ENCODE measurements around the gene FGF10. TPM values are rescaled to one million over a fixed set of nuclear protein-coding genes. Genes with fewer than 3 reads are reported as not detected.

The FGF10 gene
- 10 to 100 TPM in 1 of 3 donors, 1 to 10 TPM in 2; 7.5 to 11.3 (median 9.0) TPM for polyA plus RNA-seq (ENCODE audit: insufficient read length in 3 of 3)

DNA sequence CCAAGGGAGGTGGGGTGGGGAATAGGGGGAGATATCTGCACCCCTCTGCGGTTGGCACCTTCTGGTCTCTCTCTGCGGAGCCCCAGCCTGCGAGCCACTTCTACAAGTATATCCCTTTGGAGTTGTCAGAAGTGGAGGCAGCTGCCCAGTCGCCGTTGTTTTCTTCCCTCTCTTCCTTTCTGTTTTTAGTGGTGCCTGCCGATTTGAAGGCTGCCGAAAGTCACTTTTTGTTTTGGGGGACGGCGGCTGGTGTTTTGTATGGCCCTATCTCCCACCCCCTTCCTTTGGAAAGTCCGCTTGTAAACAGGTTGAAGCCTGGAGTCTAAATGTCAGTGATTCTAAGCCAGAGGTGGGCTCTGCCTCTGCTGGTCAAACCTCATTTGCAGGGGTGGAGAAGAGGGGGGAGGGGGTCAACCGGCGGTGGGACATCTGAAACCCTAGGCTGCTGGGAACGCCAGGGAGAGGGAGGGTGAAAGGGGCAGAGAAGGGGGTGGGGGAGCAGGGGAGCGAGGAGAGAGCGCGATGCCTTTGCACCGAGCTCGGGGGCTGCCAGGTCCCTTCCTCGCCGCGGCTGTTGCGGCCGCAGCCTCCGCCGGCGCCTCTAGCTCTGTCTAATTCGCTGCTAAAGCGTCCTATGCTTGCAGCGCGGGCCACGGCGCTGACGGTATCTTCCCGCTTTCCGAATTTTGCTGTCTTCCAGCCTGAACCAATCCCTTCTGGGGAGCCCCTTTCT is at the start of gene FGF10:
FGF10 (minus strand) TSS at position 331 of the 733 bp plus-strand sequence. CDS start 738 bp downstream, outside the sequence.
- DNase-seq (ENCODE audit: low read depth in 3 of 3, low spot score in 2 of 3), result no peak

DNA sequence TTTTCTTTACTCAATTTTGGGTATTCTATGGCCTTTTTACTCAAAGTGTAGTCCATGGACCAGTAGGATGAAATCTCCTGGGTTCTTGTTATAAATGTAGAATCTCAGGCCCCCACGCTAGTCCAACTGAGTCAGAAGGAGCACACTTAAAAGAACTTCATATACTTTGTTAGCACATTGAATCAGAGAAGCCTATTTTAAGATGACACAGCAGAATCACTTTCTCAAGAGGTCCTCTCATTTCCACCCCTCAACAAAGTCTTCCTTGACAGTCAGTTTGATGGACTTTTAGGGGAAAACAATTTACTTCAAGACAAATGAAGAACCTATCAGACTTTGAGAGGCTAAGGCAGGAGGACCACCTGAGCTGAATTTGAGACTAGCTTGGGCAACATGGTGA is 37.7 kb upstream of the FGF10 start:
- DNase-seq (ENCODE audit: low read depth in 3 of 3, low spot score in 2 of 3), result no peak

DNA sequence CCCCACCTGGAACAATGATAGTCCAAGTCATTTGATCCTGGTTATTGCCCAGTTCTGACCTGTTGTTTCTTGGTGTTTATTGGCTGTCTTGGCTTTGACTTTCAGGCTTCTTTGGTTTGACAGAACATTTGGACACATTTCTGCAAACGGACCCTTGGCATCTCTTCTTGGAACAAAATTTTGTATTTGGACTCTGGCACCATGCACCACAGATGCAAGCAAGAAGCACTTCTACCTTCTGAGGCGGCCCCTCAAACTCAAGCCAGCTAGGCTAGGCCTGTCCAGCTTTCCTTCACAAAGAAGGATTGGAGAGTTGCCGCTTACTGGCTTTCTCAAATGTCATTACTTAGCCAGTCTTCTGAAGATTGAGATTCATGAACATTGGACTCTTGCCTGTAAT is 23.1 kb upstream of the FGF10 start:
- no peak for DNase-seq (ENCODE audit: low read depth in 3 of 3, low spot score in 2 of 3)

DNA sequence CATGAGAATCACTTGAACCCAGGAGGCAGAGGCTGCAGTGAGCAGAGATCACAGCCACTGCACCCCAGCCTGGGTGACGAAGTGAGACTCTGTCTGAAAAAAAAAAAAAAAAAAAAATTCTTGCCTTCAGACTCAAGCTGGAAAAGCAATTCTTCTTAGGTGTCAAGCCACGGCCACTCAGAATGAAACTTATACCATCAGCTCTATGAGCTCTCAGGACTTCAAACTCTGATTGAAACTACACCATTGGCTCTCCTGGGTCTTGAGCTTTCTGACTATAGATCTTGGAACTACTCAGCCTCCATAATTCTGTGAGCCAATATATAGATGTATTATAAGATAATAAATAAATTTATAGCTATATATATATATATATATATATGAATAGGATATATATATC is 12.9 kb upstream of the FGF10 start:
- DNase-seq (ENCODE audit: low read depth in 3 of 3, low spot score in 2 of 3), result no peak

DNA sequence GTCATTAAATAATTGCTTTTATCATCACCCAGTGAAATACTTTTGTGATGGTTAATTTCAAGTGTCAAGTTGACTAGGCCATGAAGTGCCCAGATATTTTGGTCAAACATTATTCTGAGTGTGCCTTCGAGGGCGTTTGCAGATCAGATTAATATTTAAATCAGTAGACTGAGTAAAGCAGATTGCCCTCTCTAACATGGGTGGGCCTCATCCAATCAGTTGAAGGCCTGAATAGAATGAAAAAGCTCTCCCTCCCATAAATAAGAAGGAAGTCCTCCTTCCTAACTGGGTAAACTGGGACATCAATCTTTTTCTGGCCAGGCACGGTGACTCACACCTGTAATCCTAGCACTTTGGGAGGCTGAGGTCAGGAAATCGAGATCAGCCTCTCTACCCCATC is 12.4 kb upstream of the FGF10 start:
- no peak for DNase-seq (ENCODE audit: low read depth in 3 of 3, low spot score in 2 of 3)

DNA sequence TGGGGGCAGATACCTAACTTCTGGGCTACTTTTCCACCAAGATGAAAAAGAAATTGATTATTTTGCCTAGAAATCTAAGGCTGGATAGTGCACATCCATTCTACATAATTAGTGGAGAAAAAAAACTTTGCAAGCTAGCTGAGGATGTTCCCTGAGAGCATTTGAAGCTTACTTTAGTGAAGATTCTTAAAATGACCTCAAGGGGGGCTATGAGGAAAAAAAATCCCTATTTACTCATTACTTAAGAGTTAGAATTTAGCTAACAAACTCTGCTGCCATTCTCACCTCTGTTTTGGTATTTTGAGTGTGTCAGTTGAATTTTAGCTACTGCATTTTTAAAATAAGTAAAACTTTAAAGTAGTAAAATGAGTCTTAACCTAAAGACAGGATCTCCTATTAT is 9.2 kb upstream of the FGF10 start:
- DNase-seq (ENCODE audit: low read depth in 3 of 3, low spot score in 2 of 3), result no peak

DNA sequence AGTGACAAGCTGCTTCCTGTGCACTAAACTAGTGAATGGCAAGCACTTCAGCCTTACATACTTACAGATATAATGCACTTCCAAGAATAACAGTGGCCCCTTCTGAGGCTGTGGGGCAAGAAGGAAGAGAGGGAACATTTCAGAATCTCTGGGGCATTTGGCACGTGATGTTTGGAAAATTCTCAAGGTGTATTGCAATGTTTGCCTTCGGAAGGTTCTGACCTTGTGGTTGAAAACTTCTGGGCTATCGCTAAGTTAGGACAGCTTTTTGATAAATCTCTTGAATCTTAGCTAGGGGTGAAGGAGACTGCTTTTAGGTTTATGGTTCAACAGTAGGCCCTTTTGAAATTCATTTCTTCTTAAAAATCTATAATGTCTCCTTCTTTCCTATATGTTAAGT is 7.1 kb upstream of the FGF10 start:
- no peak for DNase-seq (ENCODE audit: low read depth in 3 of 3, low spot score in 2 of 3)

DNA sequence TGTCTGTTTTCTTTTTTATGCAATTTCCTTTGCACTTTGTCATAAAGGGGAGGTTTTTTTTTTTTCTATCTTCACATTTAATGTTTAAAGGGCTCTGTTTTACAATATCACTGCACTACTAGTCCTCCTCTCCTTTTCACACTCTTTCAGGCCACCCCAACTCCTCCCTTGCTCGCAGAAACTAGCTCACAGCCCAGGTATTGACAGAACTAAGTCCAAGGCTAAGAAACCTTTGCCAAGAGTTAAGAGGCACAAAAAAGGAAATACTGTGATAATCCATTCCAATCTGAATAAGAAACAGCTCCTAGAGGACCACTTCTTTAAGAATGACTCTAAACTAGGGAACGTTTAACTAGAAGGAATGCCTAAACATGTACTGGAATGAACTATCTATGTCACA is 1.1 kb upstream of the FGF10 start:
- no peak for DNase-seq (ENCODE audit: low read depth in 3 of 3, low spot score in 2 of 3)

DNA sequence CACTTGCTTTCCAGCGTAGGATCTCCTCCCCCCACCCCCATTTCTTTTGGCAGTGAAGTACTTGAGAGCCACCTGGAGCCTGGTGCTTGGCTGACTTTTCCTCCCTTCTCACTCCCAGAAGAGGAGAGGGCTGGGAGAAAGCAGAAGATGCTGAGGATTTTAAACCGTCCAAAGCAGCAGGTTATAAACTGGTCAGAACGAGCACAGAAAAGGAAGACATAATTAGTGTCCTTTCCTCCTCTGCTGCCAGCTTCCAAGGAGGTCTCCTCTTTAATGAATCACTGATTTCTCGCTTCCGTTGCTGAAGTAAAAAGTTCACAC is 563 bp upstream of the FGF10 start:
- no peak for DNase-seq (ENCODE audit: low read depth in 3 of 3, low spot score in 2 of 3)

DNA sequence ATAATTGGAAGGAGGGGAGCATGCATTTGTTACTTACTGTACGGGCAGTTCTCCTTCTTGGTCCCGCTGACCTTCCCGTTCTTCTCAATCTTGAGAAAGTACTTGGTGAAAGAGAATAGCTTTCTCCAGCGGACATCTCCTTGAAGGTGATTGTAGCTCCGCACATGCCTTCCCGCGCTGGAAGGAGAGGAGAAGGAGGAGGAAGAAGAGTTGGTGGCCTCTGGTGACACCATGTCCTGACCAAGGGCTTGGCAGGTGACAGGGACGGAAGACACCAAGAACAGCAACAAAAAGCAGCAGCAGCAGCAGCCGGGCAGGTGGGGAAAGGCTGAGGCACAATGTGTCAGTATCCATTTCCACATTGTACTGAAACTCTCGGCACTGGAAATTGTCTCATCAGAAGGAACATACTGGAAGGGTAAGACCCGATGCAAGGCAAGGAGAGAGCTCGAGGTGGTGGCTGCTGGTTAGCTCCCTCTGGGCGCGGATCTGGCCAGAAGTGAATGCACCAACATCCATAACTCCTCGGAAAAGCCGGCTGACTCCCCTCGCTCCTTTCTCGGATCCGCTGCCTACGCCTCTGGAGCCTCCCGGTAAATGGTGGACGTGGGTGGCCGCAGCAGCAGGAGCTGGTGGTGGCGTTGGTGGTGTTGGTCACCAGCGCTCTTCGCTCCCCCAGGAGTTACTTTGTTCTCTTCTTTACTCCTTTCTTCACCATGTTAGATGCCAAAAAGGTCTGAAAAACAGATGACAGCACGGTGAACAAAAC is 715 bp downstream of the FGF10 start:
- no peak for DNase-seq (ENCODE audit: low read depth in 3 of 3, low spot score in 2 of 3)

DNA sequence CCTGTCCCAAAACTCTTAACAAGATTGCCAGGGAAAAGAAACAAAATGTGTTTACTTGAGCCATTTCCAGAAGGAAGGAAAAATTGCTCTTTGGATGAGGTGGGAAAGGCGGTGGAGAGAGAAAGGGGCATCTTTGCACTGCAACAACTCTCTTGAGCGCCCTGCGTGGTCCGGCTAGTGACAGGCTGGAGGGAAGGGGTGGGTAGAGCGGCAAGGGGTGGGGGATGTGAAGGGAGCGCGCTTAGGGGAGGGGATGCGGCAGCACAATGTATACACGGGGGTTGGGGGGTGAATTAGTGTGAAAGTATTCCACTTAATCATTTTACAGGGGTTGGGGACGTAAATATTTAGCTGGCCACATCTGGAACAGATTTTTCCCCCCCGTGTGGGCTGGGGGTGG is 1.3 kb downstream of the FGF10 start:
- DNase-seq (ENCODE audit: low read depth in 3 of 3, low spot score in 2 of 3), result no peak

DNA sequence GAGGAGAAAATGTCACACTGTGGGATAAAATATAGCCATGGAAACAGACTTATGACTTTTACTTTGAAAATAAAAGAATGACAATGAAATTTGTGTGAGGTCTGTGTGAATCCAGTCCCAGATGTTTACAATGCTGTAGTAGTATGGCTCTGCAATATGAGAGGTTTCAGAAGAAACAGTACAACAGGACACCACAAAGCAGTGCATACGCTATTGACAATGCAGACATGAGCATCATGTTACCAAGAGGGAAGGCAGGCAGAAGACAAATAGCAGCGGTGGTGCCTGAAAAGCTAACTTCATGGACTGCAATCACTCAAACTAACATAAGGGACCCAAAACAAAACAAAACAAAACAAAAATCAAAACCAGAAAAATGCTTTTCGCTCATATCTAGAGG is 1.8 kb downstream of the FGF10 start:
- no peak for DNase-seq (ENCODE audit: low read depth in 3 of 3, low spot score in 2 of 3)

DNA sequence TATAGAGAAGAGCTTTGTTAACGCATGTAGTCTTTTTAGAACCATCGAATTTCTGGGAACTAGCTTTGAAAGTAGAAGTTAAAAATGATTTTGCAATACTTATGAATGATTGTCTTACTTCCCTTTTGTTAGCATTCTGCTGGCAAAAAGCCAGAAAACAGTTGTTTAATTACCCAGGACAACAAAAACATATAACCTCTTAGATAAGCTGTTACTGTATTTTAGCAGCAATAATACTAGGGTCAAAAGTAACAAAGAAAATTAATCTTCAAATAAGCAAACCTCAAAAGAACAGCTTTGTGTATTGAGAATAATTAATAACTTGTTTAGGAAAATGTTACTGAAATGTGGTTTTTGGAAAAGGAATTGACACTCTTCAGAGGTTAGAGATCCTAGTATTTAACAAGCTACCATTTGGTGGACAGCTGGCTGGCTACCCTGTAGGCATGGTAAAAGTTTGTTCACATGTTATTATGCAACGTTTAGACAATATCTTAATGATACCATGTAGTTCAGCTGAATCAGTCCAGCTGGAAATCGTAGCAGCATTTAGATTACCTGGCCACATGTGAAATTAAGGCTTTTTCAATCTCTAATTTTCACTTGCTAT is 3.8 kb downstream of the FGF10 start:
- DNase-seq (ENCODE audit: low read depth in 3 of 3, low spot score in 2 of 3), result no peak

DNA sequence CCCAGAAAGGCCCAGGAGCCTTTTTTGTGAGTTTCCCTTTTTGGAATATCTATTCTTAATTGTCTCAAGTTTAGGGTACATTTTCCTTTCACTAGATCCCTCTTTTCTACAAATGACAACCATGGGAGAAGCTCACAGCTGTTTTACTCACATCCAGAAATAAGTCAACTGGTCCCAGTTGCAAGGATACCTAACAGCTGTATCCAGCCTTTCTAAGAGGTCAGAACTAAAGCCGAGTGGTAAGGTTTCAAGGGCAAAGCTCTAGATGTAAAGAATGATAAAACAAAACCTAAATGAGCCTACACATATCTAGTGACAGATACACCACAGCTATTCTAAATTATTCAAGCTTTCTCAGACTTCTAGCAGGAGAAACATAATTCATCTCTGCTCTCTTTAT is 4.4 kb downstream of the FGF10 start:
- DNase-seq (ENCODE audit: low read depth in 3 of 3, low spot score in 2 of 3), result no peak

DNA sequence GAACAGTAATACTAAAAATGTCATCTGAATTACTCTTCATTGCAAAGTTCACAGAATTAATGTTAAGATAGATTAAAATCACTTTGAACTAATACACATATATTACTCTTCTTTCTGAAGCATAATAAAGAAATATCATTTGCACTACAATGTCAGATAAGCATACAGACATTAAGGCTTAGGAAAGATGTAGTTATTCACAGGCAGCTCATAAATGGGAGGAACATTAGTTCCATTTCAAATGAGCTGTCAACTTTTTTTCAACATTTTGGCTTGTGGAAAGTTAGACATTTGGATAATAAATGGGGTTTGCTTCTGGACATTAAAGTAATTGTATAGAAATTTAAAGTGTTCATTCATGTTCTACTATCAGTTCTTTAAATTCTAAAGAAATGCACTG is 6.3 kb downstream of the FGF10 start:
- DNase-seq (ENCODE audit: low read depth in 3 of 3, low spot score in 2 of 3), result no peak

DNA sequence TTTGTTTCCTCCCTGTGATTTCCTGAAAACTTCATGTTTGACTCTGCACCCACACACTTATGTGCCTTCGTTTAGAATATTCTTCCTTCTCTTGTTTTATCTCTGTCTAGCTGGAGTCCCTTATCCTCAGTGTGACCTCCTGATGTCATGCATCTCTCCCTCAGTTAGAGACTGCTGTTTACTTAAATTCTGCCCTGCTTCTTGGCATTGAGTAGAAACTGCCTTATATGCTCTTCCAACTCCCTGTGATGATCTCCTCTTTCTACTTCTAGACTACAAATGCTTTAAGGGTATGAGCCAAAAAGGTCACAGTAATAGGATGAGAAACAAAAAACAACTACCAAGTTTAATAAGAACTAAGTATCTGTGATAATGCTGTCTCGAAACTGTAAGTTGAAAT is 12.2 kb downstream of the FGF10 start:
- DNase-seq (ENCODE audit: low read depth in 3 of 3, low spot score in 2 of 3), result no peak

DNA sequence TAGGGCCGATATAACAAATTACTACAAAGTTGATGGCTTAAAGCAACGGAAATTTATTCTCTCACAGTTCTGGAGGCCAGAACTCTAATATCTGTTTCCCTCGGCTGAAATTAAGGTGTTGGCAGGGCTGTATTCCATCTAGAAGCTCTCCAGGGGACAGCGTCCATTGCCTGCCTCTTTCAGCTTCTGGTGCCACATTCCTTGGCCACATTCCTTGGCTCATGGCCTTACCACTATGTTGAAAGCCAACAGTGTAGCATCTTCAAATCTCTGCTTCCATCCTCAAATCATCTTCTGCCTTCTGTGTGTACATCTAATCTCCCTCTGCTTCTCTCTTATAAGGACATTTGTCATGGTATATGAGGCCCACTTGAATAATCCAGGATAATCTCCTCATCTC is 17.2 kb downstream of the FGF10 start:
- DNase-seq (ENCODE audit: low read depth in 3 of 3, low spot score in 2 of 3), result no peak

DNA sequence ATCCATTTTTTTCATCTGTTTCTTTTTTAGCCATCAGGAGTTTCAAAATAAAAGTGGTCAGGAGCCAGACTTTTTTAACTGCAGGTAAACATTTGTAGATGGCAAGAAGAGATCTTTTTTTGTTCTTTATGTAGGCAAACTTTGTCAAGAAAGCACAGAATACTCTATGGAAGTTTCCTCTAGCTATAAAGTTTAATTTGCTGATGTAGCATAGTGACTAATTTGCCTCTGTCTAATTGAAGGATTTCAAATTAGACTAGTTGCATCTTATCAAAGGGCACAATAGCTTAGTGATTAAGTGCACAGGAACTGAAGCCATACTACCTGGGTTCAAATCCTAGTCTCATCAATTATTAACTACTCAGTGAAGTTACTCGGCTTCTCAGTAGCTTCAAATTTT is 22.0 kb downstream of the FGF10 start:
- DNase-seq (ENCODE audit: low read depth in 3 of 3, low spot score in 2 of 3), result no peak

DNA sequence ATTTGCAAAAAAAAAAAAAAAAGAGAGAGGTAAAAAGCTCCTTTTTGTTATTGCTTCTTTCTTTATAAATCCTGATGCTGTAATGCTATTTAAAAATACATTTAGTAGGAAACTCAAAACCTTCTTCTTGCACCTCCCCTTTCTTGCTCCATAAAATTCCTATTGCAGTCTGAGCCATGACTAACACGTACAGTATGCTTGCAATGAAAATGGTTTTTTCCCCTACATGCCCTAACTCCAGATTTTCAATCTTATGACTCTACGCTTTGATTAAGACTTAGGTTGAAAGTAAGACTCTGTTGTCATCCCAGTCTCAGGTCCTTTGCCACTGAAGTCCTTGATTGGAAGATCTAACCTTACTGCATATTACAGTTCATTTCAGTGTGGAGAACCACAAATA is 23.9 kb downstream of the FGF10 start:
- DNase-seq (ENCODE audit: low read depth in 3 of 3, low spot score in 2 of 3), result no peak

DNA sequence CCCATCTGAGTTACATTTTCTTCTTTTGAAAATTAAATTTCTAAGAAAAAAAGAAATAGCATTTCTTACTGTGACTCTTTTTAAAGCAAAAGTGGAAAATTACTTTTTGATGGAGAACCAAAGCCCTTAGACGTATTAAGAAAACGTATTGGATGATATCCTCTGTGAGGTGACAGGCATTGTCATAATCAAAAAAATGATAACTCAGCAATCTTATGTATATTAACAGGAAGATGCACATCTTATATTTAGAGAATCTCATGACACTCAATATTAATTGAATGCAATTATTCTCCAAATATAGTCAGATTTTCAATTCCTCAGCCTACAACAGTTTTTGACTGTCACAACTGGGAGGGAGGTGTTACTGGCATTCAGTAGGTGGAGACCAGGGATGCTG is 25.1 kb downstream of the FGF10 start:
- no peak for DNase-seq (ENCODE audit: low read depth in 3 of 3, low spot score in 2 of 3)

DNA sequence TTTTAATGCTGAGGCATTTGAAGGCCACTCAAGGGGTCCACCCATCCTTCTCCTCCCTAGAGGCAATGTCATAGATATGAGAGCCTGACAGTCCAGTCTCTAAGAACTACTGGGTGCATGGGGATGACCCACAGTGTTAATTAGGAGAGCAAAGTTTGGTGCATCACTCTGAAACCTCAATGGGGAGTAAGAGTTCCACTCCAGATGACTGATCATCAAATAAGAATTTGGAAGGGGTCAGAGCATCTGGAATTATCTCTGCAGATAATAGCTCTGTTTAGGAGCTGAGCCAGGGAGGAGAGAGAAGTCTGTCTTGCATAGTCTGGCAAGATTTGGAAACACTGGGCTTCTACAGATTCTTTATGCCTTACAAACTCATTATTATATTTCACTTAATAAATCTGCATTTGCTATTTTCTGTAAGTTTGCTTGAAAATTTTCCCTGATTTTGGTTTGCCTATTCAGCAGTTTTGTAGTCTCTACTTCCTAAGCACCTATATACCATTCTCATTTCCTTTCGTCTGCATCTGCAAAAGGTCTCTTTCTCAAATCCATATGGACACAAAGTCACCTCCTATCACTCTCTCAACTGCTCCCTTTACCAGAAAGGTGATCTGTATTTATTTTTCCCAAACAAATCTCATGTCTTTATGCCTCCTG is 27.7 kb downstream of the FGF10 start:
- no peak for DNase-seq (ENCODE audit: low read depth in 3 of 3, low spot score in 2 of 3)

DNA sequence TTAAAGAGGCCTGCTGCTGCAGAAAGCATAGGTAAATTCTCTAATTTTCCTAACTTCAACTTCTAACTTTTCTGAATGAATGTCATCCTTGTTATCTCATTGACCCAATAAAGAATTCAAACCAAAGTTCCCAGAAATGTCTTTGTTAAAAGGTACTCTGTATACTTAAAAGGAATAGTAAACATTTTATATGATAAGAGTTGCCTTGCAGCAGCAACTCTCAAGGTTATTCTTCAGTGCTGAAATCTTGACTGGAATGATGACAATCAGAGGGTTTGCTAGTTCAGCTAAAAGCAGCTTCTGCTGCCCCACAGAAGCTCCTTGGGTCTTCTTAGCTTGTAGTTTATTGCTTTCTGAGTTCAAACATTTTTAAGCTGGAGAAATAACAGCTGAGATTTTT is 28.3 kb downstream of the FGF10 start:
- DNase-seq (ENCODE audit: low read depth in 3 of 3, low spot score in 2 of 3), result no peak
